CD8-positive, alpha-beta memory T cell (primary cell): ENCODE results near the gene SEMA6A. TPM values are rescaled to one million over a fixed set of nuclear protein-coding genes. Genes with fewer than 3 reads are reported as not detected.

ENCODE experiments used
- CTCF ChIA-PET: fragments of 350-600 bp; sonication (Branson Sonifier 250); formaldehyde crosslinking; loops from one replicate; lab custom pipeline; 2021; ENCODE audit warnings: antibody characterized with exemption; lab: Charles Lee
- POLR2A ChIA-PET: fragments of 350-600 bp; sonication (Branson Sonifier 250); formaldehyde crosslinking; loops from one replicate; lab custom pipeline; 2021; ENCODE audit warnings: antibody characterized with exemption; lab: Charles Lee
- DNase-seq, 5 donors: peaks; one replicate each; pipeline versions ENCODE4 v3.0.0 to v3.0.0-alpha.2; 2020 to 2022; ENCODE audit warnings: mixed read lengths in 1 of 5
- H3K27ac ChIP-seq: one replicate; pipeline ENCODE4 v1.7.0; 2013; ENCODE audit warnings: low read depth, mild to moderate bottlenecking, low read length, moderate library complexity
- H3K27me3 ChIP-seq: 2 replicates; pipeline ENCODE4 v1.7.0; 2013; ENCODE audit warnings: low read length, mild to moderate bottlenecking; ENCODE audit not compliant: insufficient read depth, poor library complexity, severe bottlenecking
- H3K36me3 ChIP-seq: 2 replicates; pipeline ENCODE4 v1.7.0; 2013; ENCODE audit warnings: mild to moderate bottlenecking, low read length, moderate library complexity; ENCODE audit not compliant: insufficient read depth
- H3K4me1 ChIP-seq: 2 replicates; pipeline ENCODE4 v1.7.0; 2013; ENCODE audit warnings: mild to moderate bottlenecking, low read length, moderate library complexity; ENCODE audit not compliant: insufficient read depth
- H3K4me3 ChIP-seq: 2 replicates; pipeline ENCODE4 v1.7.0; 2013; ENCODE audit warnings: mild to moderate bottlenecking, low read length
- H3K9me3 ChIP-seq: 2 replicates; pipeline ENCODE4 v1.7.0; 2013; ENCODE audit warnings: mild to moderate bottlenecking, low read length
- H3K27ac Mint-ChIP-seq, 8 donors: one replicate each; pipeline ENCODE4 v1.8.0; 2020 to 2021; ENCODE audit warnings: mixed read lengths in 8 of 8, mild to moderate bottlenecking in 6 of 8, inconsistent platforms in 3 of 8, moderate library complexity in 3 of 8
- H3K27me3 Mint-ChIP-seq, 2 donors: one replicate each; pipeline ENCODE4 v1.8.0; 2020 to 2021; ENCODE audit warnings: mixed read lengths in 2 of 2, mild to moderate bottlenecking in 1 of 2, moderate library complexity in 1 of 2
- H3K36me3 Mint-ChIP-seq, 3 donors: one replicate each; pipeline ENCODE4 v1.8.0; 2020 to 2021; ENCODE audit warnings: mixed read lengths in 3 of 3, inconsistent platforms in 1 of 3, mild to moderate bottlenecking in 1 of 3
- H3K4me1 Mint-ChIP-seq, 3 donors: one replicate each; pipeline ENCODE4 v1.8.0; 2020 to 2021; ENCODE audit warnings: mixed read lengths in 3 of 3, inconsistent platforms in 1 of 3, mild to moderate bottlenecking in 1 of 3
- H3K4me3 Mint-ChIP-seq, 7 donors: one replicate each; pipeline ENCODE4 v1.8.0; 2020 to 2021; ENCODE audit warnings: mixed read lengths in 7 of 7, mild to moderate bottlenecking in 6 of 7, moderate library complexity in 4 of 7, inconsistent platforms in 2 of 7
- H3K9me3 Mint-ChIP-seq, 5 donors: one replicate each; pipeline ENCODE4 v1.8.0; 2020 to 2022; ENCODE audit warnings: mixed read lengths in 5 of 5, mild to moderate bottlenecking in 3 of 5, moderate library complexity in 2 of 5, inconsistent platforms in 1 of 5
- polyA plus RNA-seq: library from polyadenylated mRNA; unstranded; fragments of 300-500 nt; fragmentation: Illumina TruSeq; gene quantifications from one replicate; pipeline ENCODE4 v1.2.3, GENCODE V29; 2021
- total RNA-seq, 2 experiments: library from RNA; stranded (reverse); gene quantifications; one replicate each; pipeline ENCODE4 v1.2.3, GENCODE V29; 2021

The SEMA6A gene
- total and polyA plus RNA-seq, 3 experiments from 2014 or later: 0.49 TPM; not detected in 2

DNA sequence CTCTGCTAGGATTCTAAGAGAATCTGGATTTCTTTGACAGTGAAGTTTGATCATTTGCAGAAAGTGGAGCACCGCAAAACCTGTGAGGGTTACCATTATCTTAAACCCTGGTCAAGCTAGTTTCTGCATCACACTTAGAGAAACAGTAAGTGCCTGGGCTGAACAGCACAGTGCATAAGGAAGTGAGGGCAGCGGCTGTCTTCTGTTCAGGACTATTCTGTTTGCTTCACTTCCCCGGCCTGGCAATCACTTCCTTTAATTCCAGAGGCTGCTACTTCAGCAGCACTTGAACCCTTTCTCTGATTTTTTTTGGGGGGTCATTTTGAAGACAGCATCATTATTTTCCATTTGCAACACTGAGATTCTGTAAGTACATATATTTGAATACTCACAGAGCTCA, 32.0 kb downstream of the SEMA6A start:
- no peaks in the 10 kb centered on the region for H3K36me3 ChIP-seq
- no peak overlapping the region for H3K27ac ChIP-seq
- H3K27me3 ChIP-seq: no peaks in the 10 kb centered on the region
- Mint-ChIP-seq H3K27ac (no peak overlapping the region), H3K27me3 (peaks cover 0 to 2% of the 10 kb centered on the region in 2 donors), H3K36me3 (peaks cover 0 to 4% (median 3%) of the 10 kb centered on the region in 3 donors), H3K4me3 (no peak overlapping the region), H3K4me1 (no peaks in the 10 kb centered on the region), H3K9me3 (peaks cover 0 to 36% (median 22%) of the 10 kb centered on the region in 5 donors)
- no peak overlapping the region for H3K4me3 ChIP-seq
- no peaks in the 10 kb centered on the region for H3K4me1 ChIP-seq
- ChIA-PET POLR2A (no interaction called here), CTCF (no interaction called here)
- no peak for DNase-seq
- H3K9me3 ChIP-seq: no peaks in the 10 kb centered on the region

DNA sequence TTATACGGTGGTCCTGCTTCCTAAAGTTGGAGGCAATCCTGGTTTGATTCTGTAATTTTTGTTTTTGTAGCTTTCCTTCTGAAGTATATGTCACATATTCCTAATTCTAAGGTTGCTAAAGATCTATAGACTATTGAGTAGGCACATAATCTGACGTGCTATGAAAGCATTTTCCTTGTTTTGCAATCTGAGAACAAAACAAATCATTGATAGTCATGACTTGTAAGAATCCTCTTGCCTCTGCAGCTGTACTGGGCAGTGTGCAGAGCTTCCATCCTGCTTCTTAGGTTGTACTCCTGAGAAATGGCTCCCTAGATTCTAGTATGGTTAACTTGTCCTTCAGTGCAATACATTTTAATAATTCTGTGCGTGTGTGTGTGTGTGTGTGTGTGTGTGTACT, 35.4 kb downstream of the SEMA6A start:
- Mint-ChIP-seq H3K4me1 (no peaks in the 10 kb centered on the region), H3K36me3 (no peaks in the 10 kb centered on the region), H3K27ac (no peak overlapping the region), H3K4me3 (no peak overlapping the region), H3K27me3 (peaks cover 0 to 2% of the 10 kb centered on the region in 2 donors), H3K9me3 (peaks cover 0 to 14% (median 5%) of the 10 kb centered on the region in 5 donors)
- Histone ChIP-seq H3K27ac (no peak overlapping the region), H3K36me3 (no peaks in the 10 kb centered on the region), H3K4me1 (no peaks in the 10 kb centered on the region), H3K4me3 (no peak overlapping the region), H3K9me3 (no peaks in the 10 kb centered on the region), H3K27me3 (no peaks in the 10 kb centered on the region)
- CTCF ChIA-PET: no interaction called here
- no peak for DNase-seq
- POLR2A ChIA-PET: no interaction called here

DNA sequence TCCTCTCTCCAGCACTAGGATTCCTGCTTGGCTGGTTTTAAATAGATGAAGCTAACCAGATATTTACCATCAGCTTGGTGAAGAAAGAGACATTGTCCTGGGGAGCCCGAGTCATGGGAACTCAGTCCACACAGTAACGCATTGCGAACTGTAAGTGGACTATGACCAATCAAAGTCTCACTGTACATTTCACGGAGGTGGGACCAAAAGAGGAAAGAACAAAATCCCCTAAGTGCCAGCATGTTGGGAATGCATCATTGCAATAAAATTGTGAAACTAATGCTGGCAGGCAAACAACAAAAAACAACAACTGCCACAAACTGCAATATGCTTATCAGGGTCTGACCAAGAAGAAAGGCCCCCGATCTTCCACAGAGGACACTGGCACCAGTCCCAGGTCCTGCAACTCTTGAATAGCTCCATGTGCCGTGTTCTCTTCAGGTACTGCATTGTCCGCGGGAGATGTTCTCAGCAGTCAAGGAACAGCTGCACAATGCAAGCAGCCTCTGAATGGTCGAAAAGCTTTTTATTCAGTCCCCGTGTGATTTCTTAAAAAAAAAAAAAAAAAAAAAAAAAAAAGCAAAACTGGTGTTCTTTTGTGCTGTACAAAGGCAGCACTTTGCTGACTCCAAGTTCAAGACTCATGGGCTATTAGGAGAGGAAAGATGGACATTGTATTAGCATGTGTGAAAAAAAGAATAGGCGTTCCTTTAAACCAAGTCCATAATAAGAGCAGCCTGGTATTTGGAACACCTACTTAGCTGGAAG, 38.1 kb downstream of the SEMA6A start:
- no peaks in the 10 kb centered on the region for H3K4me1 Mint-ChIP-seq
- Histone ChIP-seq H3K27ac (no peak overlapping the region), H3K4me1 (no peaks in the 10 kb centered on the region), H3K4me3 (no peak overlapping the region), H3K27me3 (no peaks in the 10 kb centered on the region), H3K36me3 (no peaks in the 10 kb centered on the region), H3K9me3 (no peaks in the 10 kb centered on the region)
- H3K9me3 Mint-ChIP-seq: peaks cover 0 to 10% (median 0%) of the 10 kb centered on the region in 5 donors
- peaks cover 0 to 1% (median 0%) of the 10 kb centered on the region in 3 donors for H3K36me3 Mint-ChIP-seq
- ChIA-PET CTCF (no interaction called here), POLR2A (no interaction called here)
- DNase-seq: no peak
- peaks cover 0 to 2% of the 10 kb centered on the region in 2 donors for H3K27me3 Mint-ChIP-seq
- H3K27ac Mint-ChIP-seq: no peak overlapping the region
- H3K4me3 Mint-ChIP-seq: no peak overlapping the region

DNA sequence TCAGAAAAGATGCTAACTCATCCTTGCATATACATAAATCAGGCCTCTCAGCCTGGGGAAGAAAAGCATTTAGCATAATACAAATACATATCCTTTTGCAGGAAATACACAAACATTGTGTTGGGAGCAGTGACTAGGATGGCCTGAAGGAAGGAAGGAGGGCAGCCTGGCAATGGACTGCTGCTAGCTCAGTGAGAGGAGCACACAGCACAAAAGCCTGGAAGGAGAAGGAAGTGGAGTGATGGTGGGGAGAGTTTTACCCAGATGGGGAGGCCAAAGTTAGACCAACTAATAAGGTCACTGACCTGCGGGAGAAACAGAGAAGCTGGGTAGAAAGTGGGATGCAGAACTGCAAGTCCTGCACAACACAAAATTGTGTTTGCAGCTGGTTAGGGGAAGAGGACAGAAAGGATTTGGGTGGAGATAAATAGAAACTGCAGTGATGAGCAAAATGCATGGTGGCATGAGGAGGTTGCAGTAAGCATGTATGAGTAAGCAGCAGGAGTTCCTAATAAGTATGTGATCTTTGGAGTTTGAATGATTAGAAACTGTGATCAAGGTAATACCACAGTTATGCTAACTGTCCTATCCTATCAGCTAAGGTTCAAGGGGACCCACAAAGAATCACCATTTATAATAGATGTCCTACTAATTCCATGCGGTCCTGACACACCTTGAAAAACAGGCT, 39.5 kb downstream of the SEMA6A start:
- Histone ChIP-seq H3K4me3 (no peak overlapping the region), H3K36me3 (no peaks in the 10 kb centered on the region), H3K4me1 (no peaks in the 10 kb centered on the region), H3K27ac (no peak overlapping the region), H3K27me3 (no peaks in the 10 kb centered on the region), H3K9me3 (no peaks in the 10 kb centered on the region)
- no peaks in the 10 kb centered on the region for H3K4me1 Mint-ChIP-seq
- no peaks in the 10 kb centered on the region for H3K9me3 Mint-ChIP-seq
- no peak overlapping the region for H3K27ac Mint-ChIP-seq
- DNase-seq: no peak
- ChIA-PET POLR2A (no interaction called here), CTCF (no interaction called here)
- H3K27me3 Mint-ChIP-seq: no peaks in the 10 kb centered on the region
- peaks cover 0 to 1% (median 0%) of the 10 kb centered on the region in 3 donors for H3K36me3 Mint-ChIP-seq
- H3K4me3 Mint-ChIP-seq: no peak overlapping the region

DNA sequence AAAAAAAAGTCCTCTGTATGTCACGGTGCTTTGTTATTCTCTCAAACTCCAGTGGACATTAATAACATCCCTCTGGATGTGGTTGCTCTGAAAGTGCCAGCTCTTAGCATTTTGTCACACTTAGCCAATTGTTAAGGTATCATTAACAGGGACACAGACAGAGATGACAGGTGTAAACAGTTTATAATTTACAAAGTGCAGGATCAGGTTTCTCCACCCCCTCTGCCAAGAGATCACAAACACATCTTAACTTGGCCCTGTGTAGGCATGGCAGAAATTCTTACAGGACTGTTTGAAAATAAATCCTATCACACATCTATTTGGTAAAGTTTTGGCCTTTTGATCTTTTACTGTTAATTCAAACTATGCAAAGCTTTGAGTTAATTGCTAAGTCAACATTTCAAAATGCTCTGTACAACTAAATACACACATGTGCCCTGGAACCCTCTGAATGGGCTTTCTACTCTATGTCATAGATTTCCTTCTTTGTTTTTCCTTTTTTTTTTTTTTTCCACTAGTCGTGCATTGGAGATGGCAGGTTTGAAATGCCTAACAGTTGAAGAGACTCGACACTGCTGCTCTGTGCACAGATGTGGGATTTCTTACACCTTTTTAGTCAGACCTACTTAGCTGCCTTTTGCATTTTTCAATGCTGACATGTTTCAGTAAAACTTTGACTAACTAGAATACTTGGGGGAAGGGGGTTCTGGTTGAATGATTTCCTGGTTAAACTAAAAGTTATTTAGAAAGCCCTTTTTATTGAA, 41.7 kb downstream of the SEMA6A start:
- Mint-ChIP-seq H3K4me1 (no peaks in the 10 kb centered on the region), H3K27ac (no peak overlapping the region), H3K4me3 (no peak overlapping the region), H3K27me3 (no peaks in the 10 kb centered on the region), H3K36me3 (peaks cover 0 to 1% (median 0%) of the 10 kb centered on the region in 3 donors), H3K9me3 (no peaks in the 10 kb centered on the region)
- no peaks in the 10 kb centered on the region for H3K4me1 ChIP-seq
- ChIA-PET CTCF (no interaction called here), POLR2A (no interaction called here)
- H3K27ac ChIP-seq: no peak overlapping the region
- H3K36me3 ChIP-seq: no peaks in the 10 kb centered on the region
- H3K4me3 ChIP-seq: no peak overlapping the region
- H3K9me3 ChIP-seq: no peaks in the 10 kb centered on the region
- no peak for DNase-seq
- no peaks in the 10 kb centered on the region for H3K27me3 ChIP-seq

DNA sequence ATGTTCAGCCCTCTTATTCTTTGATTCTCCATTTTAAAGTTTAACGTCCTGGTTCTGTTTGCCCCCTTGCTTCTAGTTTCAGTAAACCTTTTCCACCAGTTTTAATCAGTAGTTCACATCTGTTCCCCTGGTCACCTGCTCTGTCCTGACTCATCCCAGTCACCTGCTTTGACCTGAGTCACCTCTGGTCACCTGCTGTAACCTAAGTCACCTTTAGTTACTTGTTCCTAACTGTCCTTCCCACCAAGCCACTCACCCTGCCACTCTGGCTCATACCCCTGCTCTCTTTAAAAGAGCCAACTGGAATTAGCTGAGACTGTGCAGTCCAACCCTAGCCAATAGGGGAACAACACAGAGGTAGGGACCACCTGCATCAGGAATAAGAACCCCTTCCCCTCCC, 43.0 kb downstream of the SEMA6A start:
- Histone ChIP-seq H3K9me3 (no peaks in the 10 kb centered on the region), H3K27me3 (no peaks in the 10 kb centered on the region), H3K4me3 (no peak overlapping the region), H3K36me3 (no peaks in the 10 kb centered on the region), H3K4me1 (no peaks in the 10 kb centered on the region), H3K27ac (no peak overlapping the region)
- DNase-seq: no peak
- H3K4me3 Mint-ChIP-seq: no peak overlapping the region
- no peaks in the 10 kb centered on the region for H3K27me3 Mint-ChIP-seq
- no peaks in the 10 kb centered on the region for H3K4me1 Mint-ChIP-seq
- ChIA-PET POLR2A (no interaction called here), CTCF (no interaction called here)
- peaks cover 0 to 1% (median 0%) of the 10 kb centered on the region in 3 donors for H3K36me3 Mint-ChIP-seq
- no peak overlapping the region for H3K27ac Mint-ChIP-seq
- no peaks in the 10 kb centered on the region for H3K9me3 Mint-ChIP-seq

DNA sequence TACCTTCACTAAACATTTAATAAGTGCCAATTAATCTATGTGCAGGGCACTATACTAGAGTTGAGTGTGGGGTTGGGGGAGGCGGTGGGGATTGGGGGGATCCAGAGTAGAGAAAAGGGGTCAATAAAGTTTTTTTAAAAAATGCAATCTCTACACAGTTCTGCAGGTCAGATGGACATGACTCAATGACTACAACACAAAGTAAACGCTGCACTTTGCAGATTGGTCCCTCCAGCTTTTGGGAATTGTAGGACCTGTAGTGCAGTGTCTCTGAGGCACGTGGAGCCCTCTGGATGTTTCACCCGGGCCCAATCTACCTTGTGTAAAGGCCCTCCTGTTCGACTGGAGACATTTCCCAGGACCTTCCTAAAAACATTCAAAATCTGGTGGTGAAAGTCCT, 43.5 kb downstream of the SEMA6A start:
- Histone ChIP-seq H3K4me3 (no peak overlapping the region), H3K9me3 (no peaks in the 10 kb centered on the region), H3K4me1 (no peaks in the 10 kb centered on the region), H3K27ac (no peak overlapping the region), H3K36me3 (no peaks in the 10 kb centered on the region), H3K27me3 (no peaks in the 10 kb centered on the region)
- ChIA-PET POLR2A (no interaction called here), CTCF (no interaction called here)
- no peaks in the 10 kb centered on the region for H3K27me3 Mint-ChIP-seq
- DNase-seq: no peak
- peaks cover 0 to 3% (median 0%) of the 10 kb centered on the region in 3 donors for H3K36me3 Mint-ChIP-seq
- no peak overlapping the region for H3K27ac Mint-ChIP-seq
- H3K4me1 Mint-ChIP-seq: no peaks in the 10 kb centered on the region
- no peaks in the 10 kb centered on the region for H3K9me3 Mint-ChIP-seq
- H3K4me3 Mint-ChIP-seq: no peak overlapping the region

DNA sequence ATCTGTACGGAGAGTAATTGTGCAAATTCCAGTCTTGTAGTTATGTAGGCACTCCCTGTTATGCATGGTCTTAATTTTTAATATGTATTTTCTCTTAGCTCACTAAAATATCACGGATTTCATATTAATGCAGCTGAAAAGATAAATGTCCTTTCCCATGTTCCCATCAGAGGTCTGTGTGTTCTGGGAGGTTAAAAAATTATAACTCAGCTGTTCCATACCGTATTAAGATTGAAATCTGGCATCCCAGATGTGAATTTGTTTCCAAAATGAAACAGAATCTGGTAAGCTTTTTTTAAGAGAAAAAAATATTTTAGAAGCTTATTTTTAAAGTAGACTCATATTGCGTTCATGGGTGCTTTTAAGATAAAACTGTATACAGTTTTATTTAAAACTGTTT, 44.3 kb downstream of the SEMA6A start:
- ChIA-PET POLR2A (no interaction called here), CTCF (no interaction called here)
- Mint-ChIP-seq H3K4me1 (no peaks in the 10 kb centered on the region), H3K9me3 (no peaks in the 10 kb centered on the region), H3K27me3 (no peaks in the 10 kb centered on the region), H3K4me3 (no peak overlapping the region), H3K27ac (no peak overlapping the region), H3K36me3 (peaks cover 0 to 4% (median 0%) of the 10 kb centered on the region in 3 donors)
- H3K36me3 ChIP-seq: no peaks in the 10 kb centered on the region
- DNase-seq: no peak
- H3K27me3 ChIP-seq: no peaks in the 10 kb centered on the region
- no peak overlapping the region for H3K27ac ChIP-seq
- no peaks in the 10 kb centered on the region for H3K4me1 ChIP-seq
- no peak overlapping the region for H3K4me3 ChIP-seq
- H3K9me3 ChIP-seq: no peaks in the 10 kb centered on the region
